ENCODE measurements around the gene F5.
A peak's percentile ranks its signal among the peaks of the same experiment; 100 is the strongest.
"Not testable (repeated sequence)": the region's sequence is repeated elsewhere in the genome, so short reads cannot be mapped to it uniquely, and the experiment has no call there.

F5 gene

DNA sequence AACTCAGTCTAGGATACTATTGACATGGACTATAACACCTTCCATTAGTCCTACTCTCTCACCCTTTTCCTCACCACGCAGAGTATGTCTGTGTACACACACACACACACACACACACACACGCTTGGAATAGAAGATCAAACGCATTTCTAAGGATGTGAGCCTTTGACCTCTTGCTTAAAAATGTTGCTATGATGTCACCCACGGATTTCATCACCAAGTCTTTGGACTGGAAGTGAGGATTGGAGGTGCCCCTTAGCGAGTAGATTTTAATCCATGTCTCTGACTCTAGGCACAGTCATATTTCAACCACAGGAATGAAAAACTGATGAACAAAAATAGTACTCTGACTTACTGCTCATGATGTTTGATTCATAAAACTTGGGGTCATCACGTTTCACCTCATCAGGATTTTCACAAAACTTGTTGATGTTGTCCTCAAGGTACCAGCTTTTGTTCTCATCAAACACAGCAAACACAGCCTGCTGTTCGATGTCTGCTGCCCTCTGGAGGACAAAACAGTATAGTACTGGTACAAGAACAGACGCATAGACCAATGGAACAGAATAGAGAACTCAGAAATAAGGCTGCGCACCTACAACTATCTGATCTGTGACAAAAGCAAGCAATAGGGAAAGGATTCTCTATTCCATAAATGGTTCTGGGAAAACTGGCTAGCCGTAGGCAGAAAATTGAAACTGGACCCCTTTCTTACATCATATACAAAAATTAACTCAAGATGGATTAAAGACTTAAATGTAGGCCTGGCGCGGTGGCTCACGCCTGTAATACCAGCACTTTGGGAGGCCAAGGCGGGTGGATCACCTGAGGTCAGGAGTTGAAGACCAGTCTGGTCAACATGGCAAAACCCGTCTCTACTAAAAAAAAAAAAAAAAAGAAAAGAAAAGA, 39.9 kb downstream of the F5 start:
- DNase-seq (ENCODE audit: low read depth in 2 of 2) = peak in 1 of 2 donors; percentile 58

DNA sequence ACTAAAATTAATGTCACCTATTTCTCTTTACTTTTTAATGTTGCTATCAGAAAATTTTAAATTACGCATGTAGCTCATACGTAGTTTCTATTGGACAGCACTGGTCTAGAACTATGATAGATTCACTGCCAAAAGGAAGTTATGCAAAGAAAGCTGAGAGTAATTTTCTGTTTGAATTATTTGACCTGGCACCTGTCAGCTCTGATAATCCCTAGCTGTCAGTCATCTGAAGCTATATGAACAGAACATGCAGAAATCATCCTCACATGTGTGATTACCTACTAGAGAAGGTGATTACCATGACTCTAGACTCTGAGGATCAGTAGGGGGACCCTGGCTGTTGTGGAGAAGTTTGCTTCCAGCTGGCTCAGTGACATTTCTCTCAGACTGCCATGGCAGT, 40.8 kb downstream of the F5 start:
- no peak for DNase-seq (ENCODE audit: low read depth in 2 of 2)

DNA sequence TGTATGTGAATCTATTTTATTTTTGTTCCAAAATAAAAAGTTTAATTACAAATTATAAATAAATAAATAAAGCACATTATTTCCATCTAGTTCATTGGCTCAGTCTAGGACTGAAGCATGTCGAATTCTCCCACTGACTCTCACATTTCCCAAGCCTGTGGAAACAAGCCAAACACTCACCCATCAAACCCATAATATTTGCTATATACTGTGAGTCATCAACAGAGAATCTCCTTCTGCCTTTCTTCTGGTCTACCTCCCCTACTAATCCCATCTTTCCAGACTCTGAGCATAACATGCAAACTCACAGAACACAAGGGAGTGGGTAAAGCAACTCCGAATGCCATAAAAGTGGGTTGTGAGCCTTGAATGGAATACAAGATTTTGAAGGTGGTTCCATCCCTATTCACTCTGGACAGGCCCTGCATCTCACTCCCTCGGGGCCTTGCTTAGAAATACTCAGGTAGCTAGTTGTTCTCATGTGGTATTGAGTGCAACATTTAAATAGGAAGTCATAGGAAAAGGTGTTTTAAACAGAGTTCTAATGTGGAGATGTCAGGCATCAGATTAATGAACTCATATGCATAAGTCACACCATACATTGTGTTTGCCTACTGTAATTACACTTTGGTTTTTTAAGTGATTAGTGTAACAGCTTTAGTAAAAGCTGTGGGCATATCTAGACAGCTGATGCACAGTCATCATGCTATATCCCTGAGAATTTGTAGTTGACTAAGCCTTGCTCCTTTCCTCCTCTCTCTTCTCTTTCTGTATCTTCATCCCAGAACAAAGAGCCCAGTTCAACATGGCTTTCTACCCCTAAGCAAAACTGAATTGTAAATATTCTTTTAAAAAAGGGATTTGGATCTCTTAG, 47.0 kb downstream of the F5 start:
- DNase-seq (ENCODE audit: low read depth in 2 of 2) = no peak

DNA sequence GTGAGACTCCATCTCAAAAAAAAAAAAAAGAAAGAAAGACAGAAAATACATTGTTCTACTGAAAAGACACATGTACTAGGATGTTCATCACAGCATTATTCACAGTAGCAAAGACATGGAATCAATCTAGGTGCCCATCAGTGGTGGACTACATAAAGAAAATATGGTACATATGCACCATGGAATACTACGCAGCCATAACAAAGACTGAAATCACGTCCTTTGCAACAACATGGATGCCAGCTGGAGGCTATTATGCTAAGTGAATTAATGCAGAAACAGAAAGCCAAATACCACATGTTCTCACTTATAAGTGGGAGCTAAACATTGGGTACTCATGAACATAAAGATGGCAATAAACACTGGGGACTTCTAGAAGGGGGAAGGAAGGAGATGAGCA, 51.6 kb downstream of the F5 start:
- no peak for DNase-seq (ENCODE audit: low read depth in 2 of 2)

DNA sequence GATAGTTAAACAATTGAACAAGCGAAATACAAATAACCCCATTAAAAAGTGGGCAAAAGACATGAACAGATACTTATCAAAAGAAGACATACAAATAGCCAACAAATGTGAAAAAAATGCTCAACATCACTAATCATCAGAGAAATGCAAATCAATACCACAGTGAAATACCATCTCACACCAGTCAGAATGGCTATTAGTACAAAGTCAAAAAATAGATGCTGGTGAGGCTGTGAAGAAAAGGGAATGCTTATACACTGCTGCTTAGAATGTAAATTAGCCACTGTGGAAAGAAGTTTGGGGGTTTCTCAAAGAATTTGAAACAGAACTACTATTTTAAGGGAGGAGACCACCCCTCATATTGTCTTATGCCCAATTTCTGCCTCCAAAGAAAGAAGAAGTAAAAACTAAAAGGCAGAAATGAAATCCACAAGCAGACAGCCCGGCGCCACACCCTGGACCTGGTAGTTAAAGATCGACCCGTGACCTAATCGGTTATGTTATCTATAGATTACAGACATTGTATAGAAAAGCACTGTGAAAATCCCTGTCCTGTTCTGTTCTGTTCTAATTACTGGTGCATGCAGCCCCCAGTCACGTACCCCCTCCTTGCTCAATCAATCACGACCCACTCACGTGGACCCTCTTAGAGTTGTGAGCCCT, 52.6 kb downstream of the F5 start:
- DNase-seq (ENCODE audit: low read depth in 2 of 2) = not testable (repeated sequence)

DNA sequence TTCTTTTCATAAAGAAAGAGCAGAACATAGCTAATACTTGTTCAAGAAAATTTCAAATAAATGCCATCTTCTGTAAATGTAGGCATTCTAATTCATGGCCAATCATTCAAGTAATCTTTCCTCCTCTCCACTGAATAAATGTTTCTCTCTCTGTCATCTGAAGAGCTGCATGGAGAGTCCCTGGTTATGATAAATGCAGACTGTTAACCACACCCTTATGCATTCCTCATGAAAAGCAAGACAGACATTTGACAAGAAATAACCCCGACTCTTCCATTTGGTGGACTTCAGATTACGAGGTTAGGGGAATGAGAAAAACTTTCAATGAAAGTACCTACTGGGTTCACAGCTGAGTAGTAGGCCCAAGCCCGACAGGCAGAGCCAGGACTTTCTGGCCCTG, 55.8 kb downstream of the F5 start:
- DNase-seq (ENCODE audit: low read depth in 2 of 2) = no peak

DNA sequence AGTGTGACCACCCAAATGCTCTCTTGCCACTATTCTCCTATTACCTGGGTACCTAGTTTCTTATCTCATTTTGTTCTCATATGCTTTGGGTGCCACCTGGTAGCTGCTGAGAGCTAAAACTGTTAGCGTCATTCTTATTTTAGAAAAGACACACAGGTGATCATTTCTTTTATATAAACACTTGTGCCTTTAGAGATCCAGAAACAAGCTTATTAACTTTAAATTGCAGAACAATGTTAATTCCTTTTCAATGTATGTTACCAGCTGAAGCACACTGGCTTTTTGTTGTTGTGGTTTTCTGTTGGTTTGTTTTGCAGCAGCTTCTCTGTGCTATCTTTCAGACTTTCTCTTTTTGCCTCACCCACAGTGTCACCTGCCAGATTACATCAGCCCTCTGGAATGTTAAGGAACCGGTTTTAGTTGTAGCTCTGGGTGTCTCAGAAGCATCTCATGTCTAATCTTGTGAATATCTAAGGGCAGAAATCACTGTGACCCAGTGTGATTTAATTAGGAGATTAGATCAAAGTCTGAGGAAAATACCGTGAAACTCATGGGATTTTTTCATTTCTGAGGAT, 57.1 kb downstream of the F5 start:
- DNase-seq (ENCODE audit: low read depth in 2 of 2) = no peak

DNA sequence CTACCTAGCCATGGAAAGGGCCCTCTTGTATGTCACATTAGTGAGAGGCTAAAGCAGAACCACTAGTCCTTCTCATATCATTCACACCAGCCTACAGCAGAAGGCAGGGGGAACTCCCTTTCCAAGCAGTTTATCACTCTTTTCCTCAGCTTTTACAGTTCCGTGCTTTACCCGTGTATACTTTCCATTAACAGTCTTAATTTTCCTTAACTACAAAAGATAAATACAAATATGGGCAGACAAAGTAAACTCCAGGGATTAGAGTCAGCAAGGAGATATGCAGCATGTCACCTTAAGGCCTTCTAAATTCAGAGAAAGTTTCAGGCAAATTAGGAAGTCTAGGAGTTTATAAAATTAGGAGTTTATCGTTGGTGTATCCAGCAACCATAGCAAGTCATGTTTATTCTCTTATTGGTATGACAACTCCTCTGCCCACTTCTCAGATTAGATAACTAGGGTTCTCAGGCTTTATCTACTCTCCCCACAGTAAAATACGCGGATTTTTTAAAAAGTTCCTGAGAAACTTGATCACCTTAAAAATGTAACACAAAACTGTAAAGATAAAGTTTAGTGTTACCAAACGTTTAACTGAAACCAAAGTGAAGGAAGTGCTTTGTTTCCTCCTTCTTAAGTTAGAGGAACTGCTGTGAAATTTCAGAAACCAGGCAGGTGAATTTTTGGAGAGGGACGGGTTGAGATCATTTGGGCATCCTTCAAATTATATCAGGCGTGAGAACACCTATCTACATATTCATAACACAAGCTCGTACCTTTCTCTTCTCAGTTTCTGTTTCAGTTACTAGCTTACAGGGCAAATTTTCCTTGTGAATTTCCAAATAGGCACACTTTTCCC, 57.8 kb downstream of the F5 start:
- DNase-seq (ENCODE audit: low read depth in 2 of 2) = no peak

DNA sequence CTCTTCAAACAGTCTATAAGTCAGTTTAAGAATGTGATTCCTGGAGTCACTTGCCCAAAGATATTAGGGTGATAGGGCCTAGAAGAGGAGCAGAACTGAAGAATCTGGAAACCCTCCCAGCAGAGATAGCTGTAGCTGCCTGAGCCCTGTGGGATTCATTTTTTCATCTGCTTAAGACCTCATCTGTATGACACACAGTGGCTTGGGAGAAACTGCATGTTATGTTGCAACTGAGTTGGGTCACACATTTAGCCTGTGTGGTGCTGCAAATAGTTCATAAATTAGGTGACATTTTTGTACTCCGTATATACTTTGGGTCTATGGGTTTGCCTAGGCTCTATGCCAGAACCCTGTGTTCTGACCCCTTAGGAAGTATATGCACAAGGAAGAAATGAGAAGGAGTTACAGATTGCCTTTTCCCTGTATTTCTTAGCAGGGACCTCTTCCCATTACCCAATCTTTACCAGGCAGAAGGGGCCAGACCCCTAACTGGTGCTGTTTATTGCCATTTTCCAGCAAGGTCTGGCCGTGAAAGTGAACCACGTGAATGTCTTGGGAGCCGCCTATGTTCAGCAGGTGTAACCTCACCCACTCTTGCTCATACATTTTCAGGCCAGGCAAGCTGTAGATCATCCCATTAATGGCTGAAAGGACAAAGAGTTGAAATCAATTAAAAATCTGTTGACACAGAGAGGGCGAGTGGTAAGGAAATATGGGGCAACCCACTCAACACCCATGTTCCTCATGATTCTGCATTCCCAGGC, 58.6 kb downstream of the F5 start:
- no peak for DNase-seq (ENCODE audit: low read depth in 2 of 2)

DNA sequence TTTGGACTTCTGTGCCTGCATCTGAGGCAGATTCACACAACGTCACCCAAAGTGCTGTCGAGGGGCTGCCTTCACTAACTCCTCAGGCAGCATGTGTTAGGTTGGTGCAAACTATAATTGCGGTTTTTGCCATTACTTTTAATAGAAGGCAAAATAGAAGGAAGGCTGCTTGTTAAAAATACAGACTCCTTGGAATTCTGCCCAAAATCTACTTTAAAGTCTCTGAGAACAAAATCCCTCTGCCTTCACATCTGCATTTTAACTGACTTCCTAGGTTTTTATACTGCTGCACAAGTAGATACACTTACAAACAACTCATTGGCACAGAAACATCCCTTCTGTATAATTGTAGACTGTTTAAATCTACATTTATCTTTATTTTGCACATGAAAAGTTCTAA, 59.3 kb downstream of the F5 start:
- no peak for DNase-seq (ENCODE audit: low read depth in 2 of 2)

DNA sequence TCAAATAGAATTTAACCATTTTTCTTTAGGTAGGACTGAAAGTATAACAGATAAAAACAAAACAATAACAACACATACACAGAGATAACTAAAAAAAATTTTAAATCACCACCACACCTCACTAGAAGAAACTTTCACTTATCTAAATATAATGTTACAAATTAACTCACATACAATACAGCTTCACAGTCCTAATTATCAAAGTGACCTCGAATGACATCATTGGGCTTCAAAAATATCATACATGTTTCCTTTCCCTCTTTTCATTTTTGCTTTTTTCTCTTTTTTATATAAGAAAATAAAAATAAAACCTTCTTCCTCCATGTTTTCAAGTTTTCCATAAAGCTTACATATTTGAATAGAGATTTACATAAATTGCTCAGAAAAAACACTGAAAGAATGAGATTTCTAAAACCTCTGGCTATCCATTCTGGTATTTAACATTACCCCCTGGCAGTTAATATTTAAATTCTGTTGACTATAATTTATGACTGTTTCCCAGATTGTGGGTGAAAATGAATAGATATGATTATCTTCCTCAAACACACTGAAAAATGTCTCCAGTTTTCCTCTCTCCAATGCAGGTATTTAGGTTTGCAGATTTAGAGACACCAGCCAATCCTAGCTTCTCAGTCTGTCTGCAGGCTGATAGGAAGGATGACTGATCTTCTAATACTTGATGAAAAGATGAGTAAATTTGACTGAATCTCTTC, 60.0 kb downstream of the F5 start:
- DNase-seq (ENCODE audit: low read depth in 2 of 2) = no peak

DNA sequence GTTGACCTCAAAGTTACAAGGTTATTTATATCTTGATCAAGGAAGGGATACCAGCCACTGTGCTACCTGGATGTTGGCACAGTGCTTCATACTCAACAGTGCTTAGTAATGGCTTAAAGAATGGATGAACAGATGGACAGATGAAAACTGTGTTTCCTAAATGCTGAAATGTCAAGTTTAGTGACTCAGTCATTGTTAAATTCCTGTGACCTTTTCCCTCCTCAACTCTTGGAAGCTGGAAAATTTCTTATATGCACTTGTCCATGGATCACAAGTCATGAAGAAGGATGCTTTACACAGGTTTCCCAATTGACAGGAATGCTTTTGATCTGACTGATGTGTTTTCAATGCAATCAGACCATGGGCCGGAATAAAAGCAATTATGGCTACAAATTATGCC, 60.9 kb downstream of the F5 start:
- no peak for DNase-seq (ENCODE audit: low read depth in 2 of 2)

DNA sequence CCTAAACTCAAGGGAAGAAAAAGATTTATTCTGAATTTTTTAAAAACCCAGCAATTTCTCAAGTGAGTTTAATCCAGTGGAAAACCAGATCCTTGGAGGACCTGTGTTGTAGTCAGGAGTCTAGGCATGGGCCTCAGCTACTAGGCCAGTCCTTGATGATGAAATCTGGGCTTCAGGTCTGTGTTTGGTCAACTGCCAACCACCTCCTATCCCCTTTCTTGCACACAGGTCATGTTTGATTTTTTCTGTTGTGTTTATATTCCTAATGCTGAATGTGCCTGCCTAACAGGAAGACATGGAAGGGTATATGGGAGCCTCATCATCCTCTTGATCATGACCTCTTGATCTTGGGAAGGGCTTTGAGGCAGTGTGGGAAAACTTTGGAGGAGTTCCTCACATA, 62.4 kb downstream of the F5 start:
- no peak for DNase-seq (ENCODE audit: low read depth in 2 of 2)

DNA sequence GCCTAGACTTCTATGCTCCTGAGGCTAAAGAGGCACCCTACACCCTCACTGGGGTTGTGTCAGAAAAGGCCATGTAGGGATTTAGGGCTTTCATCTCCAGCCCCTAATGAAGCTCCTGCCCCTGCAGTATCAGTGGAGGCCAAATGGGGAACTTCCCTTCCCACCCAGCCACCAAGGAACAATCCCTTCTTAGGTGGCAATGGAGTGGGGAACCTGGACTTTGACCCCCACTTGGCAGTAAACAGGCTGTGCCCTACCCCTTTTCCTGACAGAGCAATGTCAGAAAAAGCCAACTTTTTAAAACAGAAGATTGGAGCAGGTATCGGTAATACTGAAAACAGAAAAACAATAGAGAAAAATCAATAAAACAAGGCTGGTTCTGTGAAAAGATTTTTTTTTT, 65.1 kb downstream of the F5 start:
- no peak for DNase-seq (ENCODE audit: low read depth in 2 of 2)

DNA sequence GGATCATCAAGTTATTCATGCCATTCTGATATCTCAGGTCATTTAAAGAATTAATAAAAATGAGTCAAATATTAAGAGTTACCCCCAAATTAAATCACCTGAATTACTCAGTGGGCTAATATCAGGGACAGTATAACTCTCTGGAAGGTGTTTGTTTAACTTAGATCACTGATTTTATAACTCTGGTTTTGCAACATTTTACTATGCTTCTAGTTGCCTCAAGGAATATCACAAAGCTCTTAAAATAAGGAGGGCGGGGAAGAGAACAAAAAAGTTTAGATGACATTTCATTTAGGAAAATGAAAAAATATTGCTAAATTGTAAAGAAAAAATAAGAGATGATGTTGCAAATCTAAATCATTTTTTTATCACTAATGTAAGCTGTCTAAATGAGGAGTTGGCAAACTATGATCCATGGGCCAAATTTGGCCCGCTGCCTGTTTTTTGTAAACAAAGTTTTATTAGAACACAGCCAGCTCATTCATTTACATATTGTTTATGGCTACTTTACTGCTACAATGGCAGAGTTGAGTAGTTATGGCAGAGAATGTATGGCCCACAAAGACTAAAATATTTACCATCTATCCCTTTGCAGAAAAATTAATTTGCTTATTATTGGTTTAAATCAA, 68.6 kb downstream of the F5 start:
- DNase-seq (ENCODE audit: low read depth in 2 of 2) = no peak

DNA sequence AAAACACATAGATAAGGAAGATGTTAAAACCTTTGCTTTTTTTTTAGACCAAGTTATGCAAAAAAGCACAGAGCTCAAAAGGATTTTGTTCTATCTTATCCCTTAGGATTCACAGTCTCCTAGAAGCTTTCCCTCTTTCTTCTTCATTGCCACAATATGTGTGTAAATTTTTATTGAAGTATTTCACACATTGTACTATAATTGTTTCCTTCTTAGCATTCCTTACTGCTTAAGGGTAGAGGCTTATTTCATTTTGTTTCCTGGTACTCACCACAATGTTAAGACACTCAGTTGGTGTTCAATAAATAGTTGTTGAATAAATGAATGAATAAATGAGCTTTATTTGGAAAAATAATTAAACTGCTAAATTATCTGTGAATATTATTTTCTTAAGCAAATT, 70.6 kb downstream of the F5 start:
- no peak for DNase-seq (ENCODE audit: low read depth in 2 of 2)

DNA sequence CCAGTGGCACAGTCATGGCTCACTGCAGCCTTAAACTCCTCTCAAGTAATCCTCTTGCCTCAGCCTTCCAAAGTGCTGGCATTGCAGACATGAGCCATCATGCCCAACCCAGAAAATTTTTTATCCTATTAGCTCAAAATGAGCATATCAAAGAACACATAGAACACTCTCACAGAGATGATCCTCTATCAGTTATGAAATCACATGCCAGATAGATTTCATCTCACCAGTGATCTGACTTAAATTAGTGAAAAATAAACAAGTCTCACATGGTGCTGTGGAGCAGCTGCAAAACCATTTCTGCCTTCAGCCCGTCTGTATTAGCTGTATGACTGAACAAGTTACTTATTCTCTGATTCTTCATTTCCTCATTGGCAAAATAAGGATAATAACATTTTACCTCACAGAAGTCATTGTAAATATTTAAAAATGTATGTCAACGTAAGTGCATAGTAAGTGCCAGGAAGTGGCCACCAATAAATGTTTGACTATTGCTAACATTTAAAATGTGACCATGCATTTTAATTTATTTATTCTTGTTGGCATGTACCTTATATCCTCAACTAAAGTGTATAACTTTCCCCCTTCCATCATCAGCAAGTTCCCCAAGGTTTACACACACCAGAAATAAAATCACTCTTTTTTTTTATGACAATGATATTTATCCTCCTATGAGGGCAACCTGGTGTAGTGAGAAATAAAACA, 71.6 kb downstream of the F5 start:
- no peak for DNase-seq (ENCODE audit: low read depth in 2 of 2)

DNA sequence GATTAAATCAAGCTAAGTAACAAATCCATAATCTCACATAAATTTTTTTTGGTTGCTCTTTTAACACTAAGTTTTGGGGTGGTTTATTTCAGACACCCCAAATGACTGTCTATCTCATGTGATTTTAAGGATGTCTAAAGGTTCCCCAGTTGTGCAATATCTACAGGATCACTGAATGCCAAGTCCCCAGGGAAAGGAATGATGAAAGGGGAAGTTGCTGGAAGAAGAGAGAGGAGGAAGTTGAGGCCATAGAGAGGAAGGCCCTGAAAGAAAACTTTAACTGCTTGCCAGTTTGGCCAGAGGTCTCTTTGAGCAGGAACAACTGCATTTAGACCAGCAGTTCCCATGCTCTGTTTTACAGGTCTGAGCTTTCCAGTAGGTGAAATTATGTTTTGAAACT, 73.1 kb downstream of the F5 start:
- DNase-seq (ENCODE audit: low read depth in 2 of 2) = no peak

Measured in stimulated activated CD4-positive, alpha-beta T cell treated with anti-CD3 and anti-CD28 coated beads, Interleukin-1b, Interleukin-23, amount 100 ng/mL, for 4 hours (primary cell).